HepG2 (cell line): ENCODE results near the gene TDRD9. TPM values are rescaled to one million over a fixed set of nuclear protein-coding genes. Genes with fewer than 3 reads are reported as not detected.

Experiments used
- JUN ChIP-seq: sonication (generic); formaldehyde crosslinking; IDR thresholded peaks from 2 replicates; pipeline ENCODE4 v1.4.0; 2020; ENCODE audit warnings: mild to moderate bottlenecking, missing genetic modification reagents
- KDM5B ChIP-seq: sonication (generic); formaldehyde crosslinking; IDR thresholded peaks from 2 replicates; pipeline ENCODE4 v1.4.0; 2020; ENCODE audit warnings: missing genetic modification reagents, mild to moderate bottlenecking, borderline replicate concordance
- NRL ChIP-seq: sonication (generic); formaldehyde crosslinking; IDR thresholded peaks from 2 replicates; pipeline ENCODE4 v1.5.0; 2020; ENCODE audit warnings: missing genetic modification reagents, mild to moderate bottlenecking, moderate library complexity, borderline replicate concordance
- RFXAP ChIP-seq: sonication (generic); formaldehyde crosslinking; IDR thresholded peaks from 2 replicates; pipeline ENCODE4 v1.4.0; 2020; ENCODE audit warnings: missing genetic modification reagents, borderline replicate concordance
- YY1 ChIP-seq: IDR thresholded peaks from 2 replicates; pipeline ENCODE4 v1.6.1; 2011; ENCODE audit warnings: low read length, low read depth, moderate library complexity, mild to moderate bottlenecking; ENCODE audit not compliant: insufficient read depth, insufficient replicate concordance
- ZBTB7A ChIP-seq: sonication (generic); formaldehyde crosslinking; IDR thresholded peaks from 2 replicates; pipeline ENCODE4 v1.8.0; 2022; ENCODE audit warnings: mild to moderate bottlenecking, missing genetic modification reagents
- ZFP82 ChIP-seq: sonication (generic); formaldehyde crosslinking; IDR thresholded peaks from 2 replicates; pipeline ENCODE4 v1.5.1; 2020; ENCODE audit warnings: mild to moderate bottlenecking, missing genetic modification reagents, borderline replicate concordance
- ZNF318 ChIP-seq: sonication (generic); formaldehyde crosslinking; IDR thresholded peaks from 2 replicates; pipeline ENCODE4 v1.4.0; 2020; ENCODE audit warnings: mild to moderate bottlenecking, missing genetic modification reagents
- ZNF33A ChIP-seq: sonication (generic); formaldehyde crosslinking; IDR thresholded peaks from 2 replicates; pipeline ENCODE4 v1.5.1; 2020; ENCODE audit warnings: missing genetic modification reagents, mild to moderate bottlenecking, moderate library complexity, borderline replicate concordance
- ZNF407 ChIP-seq: sonication (generic); formaldehyde crosslinking; IDR thresholded peaks from one replicate; pipeline ENCODE4 v1.5.1; 2020; ENCODE audit warnings: mild to moderate bottlenecking, missing genetic modification reagents; ENCODE audit errors: not compliant biosample characterization
- ZNF816 ChIP-seq: sonication (generic); formaldehyde crosslinking; IDR thresholded peaks from 2 replicates; pipeline ENCODE4 v1.8.0; 2022; ENCODE audit warnings: missing genetic modification reagents, mild to moderate bottlenecking, borderline replicate concordance
- polyA plus RNA-seq, 8 experiments: library from polyadenylated mRNA; depleted of rRNA in 3 of 8; stranded (reverse) in 7 of 8; unstranded in 1 of 8; fragments of >200 nt; fragmentation: Illumina TruSeq in 4 of 8; extraction: Trizol in 4 of 8; gene quantifications; 2 replicates each; pipeline versions ENCODE4 v1.2.1 to v1.2.3, GENCODE V29; 2011 to 2016; ENCODE audit warnings: low read depth in 4 of 8, missing spikeins in 1 of 8, mixed read lengths in 1 of 8; ENCODE audit not compliant: insufficient read depth in 1 of 8
- total RNA-seq, 5 experiments: library from RNA; depleted of rRNA; stranded (reverse); fragments of >200 nt; fragmentation: Illumina TruSeq; extraction: Trizol; gene quantifications; 2 replicates each; pipeline ENCODE4 v1.2.3, GENCODE V29; 2016; ENCODE audit warnings: low read depth in 1 of 5

The TDRD9 gene
- total and polyA plus RNA-seq, 2 of the 13 experiments (the other 11 are each of a cell fraction or from before 2014, with no cell fraction given): not detected

GRCh38 chr14:103879570-103880347 is 48.5 kb upstream of the TDRD9 start (continued):
- peak; percentile 75; the same call in 1 of the 2 replicates for TF ChIP-seq ZBTB7A (CRISPR knock-in tag)
- peak; percentile 33 for TF ChIP-seq YY1
- peak; percentile 53; the same call in 1 of the 2 replicates for TF ChIP-seq NRL (CRISPR knock-in tag)
- peak; percentile 45 for TF ChIP-seq ZNF407 (CRISPR knock-in tag)
- TF ChIP-seq ZNF816: no peak
- 0 out of 2 replicates have a peak, but pooled peaks have one; percentile 24 for TF ChIP-seq RFXAP (CRISPR knock-in tag)
- TF ChIP-seq ZFP82 (CRISPR knock-in tag): no peak
- no peak for TF ChIP-seq JUN
- peak; percentile 72; the same call in 1 of the 2 replicates for TF ChIP-seq KDM5B (CRISPR knock-in tag)
- peak; percentile 30; the same call in 1 of the 2 replicates for TF ChIP-seq ZNF318 (CRISPR knock-in tag)
- TF ChIP-seq ZNF33A (CRISPR knock-in tag): no peak
